Stimulated activated CD4-positive, alpha-beta T cell treated with anti-CD3 and anti-CD28 coated beads, Interleukin-4, amount 100 ng/mL, for 1 hour (primary cell): ENCODE measurements around the gene GC.
"Not testable (repeated sequence)": the region's sequence is repeated elsewhere in the genome, so short reads cannot be mapped to it uniquely, and the experiment has no call there.

Experiments
- DNase-seq: peaks from one replicate; pipeline ENCODE4 v3.0.0-alpha.2; 2020

Gene GC

DNA sequence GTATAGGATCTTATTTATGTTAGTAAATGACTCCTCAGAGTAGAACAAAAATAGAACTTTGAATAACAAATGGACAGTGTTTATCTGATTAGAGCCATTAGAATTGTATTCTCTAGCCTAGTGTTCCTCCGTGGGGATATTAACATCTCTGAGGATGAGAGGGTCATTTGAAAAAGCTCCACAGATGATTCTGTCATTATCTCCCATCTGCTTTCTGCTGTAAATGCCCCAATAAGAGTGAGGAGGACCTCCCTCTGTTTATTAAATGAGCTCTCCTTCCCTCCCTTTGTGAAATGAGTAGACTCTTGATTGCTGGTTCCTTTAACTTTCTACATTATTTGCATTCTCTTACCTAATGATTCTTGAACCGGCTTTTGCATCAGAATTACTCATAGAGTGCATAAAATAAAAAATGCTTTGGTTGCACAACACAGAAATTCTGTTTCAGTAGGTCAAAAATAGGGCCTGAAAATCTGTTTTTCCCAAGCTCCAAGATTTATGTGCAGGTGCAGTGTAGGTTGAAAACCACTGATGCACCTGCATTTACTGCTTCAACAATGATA is 18.0 kb downstream of the GC start:
- DNase-seq, result no peak

DNA sequence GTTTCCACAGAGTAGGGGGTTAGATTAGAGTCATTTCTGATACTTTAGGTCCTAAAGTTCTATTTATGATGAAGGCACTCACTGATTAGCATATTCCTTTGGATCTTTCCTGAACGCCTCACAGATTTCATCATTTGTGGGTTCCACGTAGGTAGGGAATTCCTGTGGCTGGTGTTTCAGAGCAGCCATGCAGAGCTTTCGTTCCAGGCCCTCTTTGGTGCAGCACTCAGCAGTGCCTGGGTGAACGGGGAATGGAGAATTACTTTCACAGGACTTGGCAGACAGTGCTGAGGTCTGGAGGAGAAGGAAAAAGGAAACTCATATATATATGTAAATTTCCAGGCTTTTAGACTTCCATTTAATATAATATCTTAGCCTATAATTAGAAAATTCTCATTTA is 18.5 kb downstream of the GC start:
- DNase-seq, result no peak

DNA sequence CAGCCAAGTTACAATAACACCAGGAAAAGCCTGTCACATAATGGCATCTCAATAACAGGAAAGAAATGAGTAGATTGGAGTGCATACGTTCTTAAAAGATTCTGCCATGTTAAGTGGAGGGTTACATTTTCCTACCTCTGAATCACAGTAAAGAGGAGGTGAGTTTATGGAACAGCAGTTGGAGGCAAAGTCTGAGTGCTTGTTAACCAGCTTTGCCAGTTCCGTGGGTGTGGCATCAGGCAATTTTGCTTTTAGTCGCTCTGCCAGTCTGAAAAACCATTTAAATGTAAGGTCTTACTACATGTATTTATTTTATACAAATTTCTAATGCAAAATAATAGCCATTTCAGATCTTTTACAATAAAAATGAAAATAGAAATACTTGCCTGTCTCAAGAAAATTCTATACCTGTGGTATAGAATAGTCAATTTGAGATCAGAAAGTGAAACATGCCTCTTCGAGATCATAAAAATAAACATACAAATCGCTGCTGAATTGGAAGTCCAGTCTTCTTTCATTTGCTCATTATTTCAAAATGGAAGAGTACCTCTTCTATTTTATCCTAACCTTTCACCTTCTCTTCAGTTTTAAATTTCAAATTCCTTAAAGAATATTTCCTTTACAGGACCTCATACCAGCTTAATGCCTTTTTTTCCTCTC is 31.4 kb downstream of the GC start:
- no peak for DNase-seq

DNA sequence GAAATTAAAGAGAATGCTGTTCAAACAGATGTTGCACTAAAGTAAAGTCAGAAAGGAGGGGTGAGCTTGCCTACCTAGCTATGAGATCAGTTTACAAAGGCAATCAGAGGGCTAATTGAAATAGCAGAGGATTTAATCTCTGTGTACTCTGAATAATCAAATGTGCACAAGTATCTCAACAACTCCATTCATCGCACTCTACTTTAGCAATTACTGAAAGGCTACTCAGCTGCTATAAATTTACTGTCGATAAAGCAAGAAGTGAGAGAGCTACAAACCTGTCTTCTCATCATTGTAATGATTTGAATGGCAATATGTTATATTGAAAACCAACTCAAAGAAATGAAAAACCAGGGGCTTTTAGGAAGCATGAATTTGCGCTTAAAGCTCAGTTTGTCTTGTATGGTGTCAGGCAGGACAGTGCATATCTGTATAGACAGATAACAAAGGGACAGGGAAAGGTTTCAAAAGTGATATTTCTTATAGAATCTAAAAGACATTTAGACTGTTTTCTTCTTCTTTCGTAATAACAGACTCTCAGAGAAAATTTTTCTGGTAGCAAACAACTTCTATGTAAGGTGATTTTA is 34.8 kb downstream of the GC start:
- no peak for DNase-seq

DNA sequence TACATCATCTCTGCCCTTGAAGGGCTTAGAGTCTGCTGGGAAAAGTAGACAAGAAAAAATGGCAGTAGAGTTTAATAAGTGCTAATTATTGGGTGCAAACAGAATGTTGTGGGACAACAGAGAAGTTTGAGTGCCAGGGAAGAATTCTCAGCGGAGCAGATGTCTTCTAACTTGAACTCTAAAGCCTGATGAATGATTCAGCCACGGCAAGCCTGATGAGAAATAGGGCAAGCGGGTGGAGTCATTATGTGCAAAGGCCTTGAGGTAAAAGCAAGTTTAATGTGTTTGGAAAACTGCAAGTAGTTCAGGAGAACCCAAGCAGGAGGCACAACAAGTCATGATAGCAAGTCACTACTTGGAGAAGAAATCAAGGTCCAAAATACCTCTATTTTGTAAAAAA is 37.5 kb downstream of the GC start:
- DNase-seq, result no peak

DNA sequence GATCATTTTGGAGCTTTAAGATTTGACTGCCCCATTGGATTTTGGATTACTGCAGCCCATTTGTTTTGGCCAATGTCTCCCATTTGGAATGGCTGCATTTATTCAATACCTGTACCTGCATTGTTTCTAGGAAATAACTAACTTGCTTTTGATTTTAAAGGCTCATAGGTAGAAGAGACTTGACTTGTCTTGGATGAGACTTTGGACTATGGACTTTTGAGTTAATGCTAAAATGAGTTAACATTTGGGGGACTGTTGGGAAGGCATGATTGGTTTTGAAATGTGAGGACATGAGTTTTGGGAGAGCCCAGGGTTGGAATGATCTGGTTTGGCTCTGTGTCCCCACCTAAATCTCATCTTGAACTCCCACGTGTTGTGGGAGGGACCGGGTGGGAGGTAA is 45.1 kb downstream of the GC start:
- DNase-seq, result not testable (repeated sequence)

DNA sequence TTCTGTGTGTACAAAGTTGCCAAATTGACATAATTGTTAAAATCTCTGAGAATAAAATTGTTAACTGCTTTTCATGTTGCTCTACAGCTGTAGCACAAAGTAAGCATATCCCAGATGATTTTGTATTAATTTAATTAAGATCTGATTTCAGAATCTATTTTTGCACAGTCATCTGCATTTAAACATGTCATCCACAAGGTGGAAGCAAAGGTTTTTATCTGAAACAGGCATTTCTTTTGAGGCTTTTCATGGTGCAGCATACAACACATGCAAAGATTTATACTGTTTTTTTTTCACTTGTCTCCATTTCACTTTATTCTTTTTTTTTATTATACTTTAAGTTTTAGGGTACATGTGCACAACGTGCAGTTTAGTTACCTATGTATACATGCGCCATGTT is 51.2 kb downstream of the GC start:
- DNase-seq, result no peak

DNA sequence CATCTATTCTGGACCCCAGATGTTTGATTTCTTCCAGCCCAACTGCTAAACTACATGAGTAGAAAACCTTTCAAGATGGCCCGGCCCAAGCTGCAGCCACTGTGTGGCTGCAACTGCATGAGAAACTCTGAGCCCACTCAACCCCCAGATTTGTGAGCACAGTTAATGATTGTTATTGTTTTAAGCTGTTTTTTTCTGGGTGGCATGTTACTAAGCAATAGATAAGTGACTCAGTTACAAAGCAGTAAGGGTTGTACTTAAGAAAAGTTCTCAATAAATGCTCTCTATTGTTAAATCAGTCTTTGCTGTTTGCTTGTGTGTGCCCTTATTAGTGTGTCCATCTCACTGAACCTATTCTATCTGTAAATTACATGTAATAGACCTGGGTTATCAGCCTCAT is 51.8 kb downstream of the GC start:
- no peak for DNase-seq

DNA sequence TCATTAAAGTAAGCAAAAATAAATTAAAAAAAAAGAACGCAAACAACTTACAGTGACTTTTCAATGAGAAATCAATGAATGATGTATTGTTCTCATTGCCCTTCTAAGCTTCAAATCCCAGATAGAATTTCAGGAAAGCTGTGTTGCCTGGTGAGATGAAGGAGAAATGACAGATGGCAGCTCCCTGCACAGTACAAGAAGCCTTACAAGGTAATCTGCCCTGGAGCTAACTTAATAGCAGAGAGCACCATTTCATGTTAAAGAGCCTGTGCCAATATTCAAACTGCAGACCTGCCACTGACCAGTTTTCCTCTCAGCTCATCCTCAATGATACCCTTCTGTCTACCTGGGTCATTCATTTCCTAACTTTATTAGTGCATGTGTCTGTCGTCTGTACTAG is 54.0 kb downstream of the GC start:
- no peak for DNase-seq

DNA sequence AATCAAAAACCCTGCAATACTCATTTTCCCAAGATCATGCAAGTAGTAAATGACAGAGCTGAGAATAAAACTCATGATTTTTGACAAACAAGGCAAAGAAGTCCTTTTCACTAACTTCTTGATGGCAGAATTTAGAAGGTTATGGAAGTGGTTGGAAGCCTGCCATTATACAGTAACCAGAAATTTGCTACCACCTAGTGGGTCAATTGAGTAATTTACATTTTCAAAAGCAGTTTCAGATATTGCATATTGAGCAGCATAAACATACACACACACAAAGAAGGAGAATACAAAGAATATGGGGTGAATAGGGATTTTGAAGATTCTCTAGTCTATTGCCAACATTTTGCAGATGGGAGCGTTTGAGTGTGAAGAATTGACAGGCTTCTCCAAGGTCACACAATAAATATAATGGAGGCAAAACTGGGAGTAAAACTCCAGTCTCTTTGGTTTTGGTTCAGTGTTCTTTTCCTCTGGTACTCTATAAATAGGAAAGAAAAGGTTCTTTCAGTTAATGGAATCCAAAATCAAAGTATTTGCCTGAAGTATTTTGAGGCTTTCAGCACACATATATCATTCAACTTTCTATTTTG is 70.2 kb downstream of the GC start:
- DNase-seq, result no peak

DNA sequence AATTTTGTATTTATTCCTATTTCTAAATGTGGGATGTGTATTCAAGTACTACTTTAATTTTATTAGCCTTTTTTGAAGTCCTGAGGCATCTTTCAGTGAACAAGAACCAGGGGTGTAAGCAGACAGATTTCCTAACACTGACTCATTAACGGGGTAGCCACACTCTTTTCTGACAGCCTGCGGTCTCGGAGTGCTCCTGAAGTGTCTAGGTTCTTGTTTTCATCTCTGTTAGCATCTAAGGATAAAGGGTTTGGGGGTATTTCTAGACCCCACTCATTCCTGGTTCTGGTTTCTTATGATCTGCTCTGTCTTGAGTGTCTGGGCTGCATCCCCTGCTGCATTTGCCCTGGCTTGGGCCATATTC is 71.9 kb downstream of the GC start:
- no peak for DNase-seq

DNA sequence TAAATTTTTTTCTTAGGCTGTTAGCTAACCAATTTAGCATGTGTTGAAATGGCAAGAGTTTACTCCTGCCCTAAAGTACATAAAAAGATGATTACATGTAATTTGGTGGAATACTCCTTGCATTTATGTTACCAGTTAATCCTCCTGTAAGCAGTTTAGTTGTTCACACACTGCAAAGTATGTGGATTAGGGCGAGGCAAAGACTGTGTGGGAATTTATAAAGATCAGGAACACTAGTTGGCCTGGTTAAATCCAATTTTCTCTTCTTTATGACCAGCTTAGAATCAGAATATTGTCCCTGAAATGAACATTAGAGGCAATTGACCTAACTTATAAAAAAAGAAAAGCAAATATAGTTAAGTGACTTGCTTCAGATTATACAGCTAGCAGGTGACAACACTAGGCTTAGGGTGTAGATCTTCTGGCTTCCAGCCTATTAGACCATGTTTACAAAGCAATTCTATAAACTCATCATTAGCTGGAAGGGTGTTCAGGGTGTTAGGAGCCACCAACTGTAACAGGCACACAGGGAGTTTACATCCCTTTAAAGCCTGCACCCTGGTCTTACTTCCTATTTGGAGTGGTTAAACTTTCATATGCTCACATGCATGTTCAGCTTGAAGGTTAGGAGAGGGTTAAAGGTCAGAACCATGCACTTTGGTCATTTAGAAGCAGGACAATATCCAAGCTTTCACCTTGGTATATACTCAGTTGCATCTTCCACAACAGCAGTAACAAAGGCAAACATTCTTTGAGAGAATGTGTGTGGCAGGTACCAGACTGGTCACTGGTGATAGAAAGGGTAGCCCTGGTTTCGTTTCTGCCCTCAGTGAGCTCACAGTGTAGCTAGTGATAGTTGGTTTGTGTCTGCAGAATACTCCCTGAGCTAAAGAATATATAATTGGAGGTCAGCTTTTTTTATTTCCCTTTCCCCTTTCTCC is 72.6 kb downstream of the GC start:
- DNase-seq, result no peak

DNA sequence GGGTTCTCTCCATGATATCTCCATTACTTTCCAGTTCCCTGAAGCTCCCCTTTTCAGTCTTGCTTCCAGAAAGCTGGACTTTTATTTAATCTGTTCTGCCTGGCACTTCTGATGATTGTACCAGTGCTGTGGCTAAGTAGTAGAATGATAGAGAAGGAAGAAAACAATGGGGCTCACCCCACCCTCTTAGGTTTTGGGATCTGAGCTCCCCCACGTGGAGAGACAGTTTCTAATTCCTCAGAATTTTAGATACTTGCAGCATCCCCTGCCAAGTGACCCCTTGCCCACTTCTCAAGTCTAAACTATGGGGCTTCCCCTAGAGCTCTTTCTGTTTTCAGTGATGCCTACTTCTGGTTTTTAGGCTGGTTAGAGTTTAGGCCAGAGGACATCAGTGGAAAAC is 73.9 kb downstream of the GC start:
- DNase-seq, result no peak

DNA sequence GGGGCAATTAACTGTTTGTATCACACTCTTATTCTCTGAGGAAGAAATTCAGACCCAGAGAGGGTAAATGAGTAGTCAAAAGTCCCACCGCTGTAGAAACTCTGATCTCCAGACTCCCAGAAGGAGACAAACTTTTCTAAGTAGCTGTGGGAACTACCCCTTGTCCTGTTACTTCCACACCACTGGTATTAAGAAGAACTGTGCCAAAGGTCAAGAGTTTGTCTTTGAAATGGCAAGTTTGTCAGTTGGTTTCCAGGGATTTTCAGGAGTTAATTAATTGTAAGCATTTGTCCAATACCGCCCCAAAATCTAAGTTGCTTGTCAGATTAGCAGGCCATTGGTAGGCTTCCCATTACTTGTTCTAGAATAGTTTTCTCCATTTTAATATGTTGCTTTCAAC is 85.7 kb downstream of the GC start:
- DNase-seq, result no peak

DNA sequence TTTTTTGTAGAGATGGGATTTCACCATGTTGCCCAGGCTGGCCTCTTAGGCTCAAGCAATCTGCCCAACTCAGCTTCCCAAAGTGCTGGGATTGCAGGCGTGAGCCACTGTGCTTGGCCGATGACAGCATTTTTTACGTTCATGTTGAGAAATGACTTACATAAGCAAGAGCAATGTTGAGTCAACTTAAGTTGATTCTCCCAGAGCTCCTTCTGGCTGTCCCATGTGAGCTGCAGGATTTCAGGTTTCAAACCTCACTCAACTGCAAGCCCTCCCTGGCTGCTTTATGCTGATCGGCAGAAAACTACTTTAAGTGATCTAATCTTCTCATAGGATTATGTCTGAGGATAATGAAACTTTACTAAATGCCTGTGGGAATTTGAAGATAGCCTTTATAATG is 86.8 kb downstream of the GC start:
- DNase-seq, result no peak

DNA sequence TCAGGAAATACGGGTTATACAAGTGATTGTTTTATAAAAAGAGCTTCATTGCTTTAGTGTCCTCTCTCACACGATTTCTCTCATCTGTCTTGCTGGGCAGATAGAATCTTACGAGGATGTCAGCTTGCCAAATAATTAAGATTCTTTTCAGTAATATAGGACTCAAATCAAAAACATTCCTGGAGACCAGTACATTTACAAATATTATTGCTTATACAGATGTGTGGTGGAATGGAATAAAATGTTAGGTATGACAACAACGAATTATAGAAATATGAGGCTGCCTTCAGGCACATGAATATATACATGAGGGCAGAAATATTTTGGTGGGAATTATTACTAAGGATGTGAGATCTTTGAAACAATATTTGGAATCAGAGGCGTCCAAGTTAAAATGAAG is 88.9 kb downstream of the GC start:
- DNase-seq, result no peak

DNA sequence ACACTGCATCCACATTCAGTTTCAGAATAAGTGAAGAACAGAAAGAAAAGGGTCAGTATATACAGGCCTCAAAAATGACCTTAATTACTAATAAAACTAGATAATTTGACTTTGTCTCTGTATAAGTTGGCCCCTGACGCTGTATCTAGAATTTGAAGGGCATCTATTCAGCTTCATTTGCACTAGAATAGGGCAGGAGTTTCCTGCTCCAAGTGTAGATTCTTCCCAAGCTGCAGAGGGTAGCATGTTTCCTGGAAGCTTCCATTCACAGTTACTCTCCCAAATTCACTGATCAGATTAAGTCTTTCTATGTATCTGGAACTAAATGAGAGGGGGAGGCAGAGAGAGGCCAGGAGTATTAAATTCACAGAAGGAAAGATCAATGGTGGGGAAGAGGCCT is 90.9 kb downstream of the GC start:
- DNase-seq, result no peak

DNA sequence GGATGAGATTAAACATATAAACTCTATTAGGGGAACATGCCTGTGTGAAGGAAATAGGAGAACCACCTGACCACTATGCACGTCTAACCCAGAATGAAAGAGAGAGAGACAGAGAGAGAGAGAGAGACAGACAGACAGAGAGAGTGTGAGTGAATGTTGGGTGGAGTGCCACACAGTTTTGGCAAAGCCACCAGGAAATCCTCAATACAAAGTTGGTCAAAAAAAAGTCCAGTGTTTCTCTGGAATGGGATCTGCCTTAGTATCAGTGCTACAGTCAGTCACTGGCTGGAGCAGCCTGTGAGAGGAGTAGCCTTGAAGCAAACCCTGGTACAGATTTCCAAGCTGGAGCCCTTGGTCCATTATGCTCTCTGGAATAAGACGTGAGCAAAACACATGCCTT is 91.7 kb downstream of the GC start:
- DNase-seq, result no peak
